Thymus (tissue), 11 donors: ENCODE results near the gene LRRFIP2. TPM values are rescaled to one million over a fixed set of nuclear protein-coding genes. Genes with fewer than 3 reads are reported as not detected.

Experiments used
- DNase-seq, 9 donors: peaks; one replicate each; pipeline ENCODE4 v3.0.0-alpha.2; 2013; ENCODE audit warnings: low spot score in 9 of 9, low read depth in 6 of 9, missing footprints in 1 of 9
- H3K27ac ChIP-seq, 2 donors: one replicate each; pipeline ENCODE4 v1.5.1; 2013; ENCODE audit warnings: control low read depth in 1 of 2, low read depth in 1 of 2, low read length in 1 of 2, mild to moderate bottlenecking in 1 of 2, moderate library complexity in 1 of 2
- H3K27me3 ChIP-seq, 2 donors: one replicate each; pipeline ENCODE4 v1.5.1; 2013; ENCODE audit warnings: low read length in 1 of 2; ENCODE audit not compliant: control insufficient read depth in 2 of 2, insufficient read depth in 1 of 2
- H3K36me3 ChIP-seq, 2 donors: one replicate each; pipeline ENCODE4 v1.5.1; 2013; ENCODE audit warnings: low read length in 1 of 2, mild to moderate bottlenecking in 1 of 2, moderate library complexity in 1 of 2; ENCODE audit not compliant: control insufficient read depth in 2 of 2, insufficient read depth in 2 of 2
- H3K4me1 ChIP-seq, 2 donors: one replicate each; pipeline ENCODE4 v1.5.1; 2013; ENCODE audit warnings: low read length in 2 of 2; ENCODE audit not compliant: control insufficient read depth in 2 of 2, insufficient read depth in 2 of 2
- H3K4me3 ChIP-seq, 2 donors: one replicate each; pipeline ENCODE4 v1.5.1; 2013; ENCODE audit warnings: low read length in 2 of 2, control low read depth in 1 of 2, mild to moderate bottlenecking in 1 of 2
- H3K9me3 ChIP-seq, 2 donors: one replicate each; pipeline ENCODE4 v1.5.1; 2013; ENCODE audit warnings: low read length in 1 of 2, mild to moderate bottlenecking in 1 of 2; ENCODE audit not compliant: control insufficient read depth in 2 of 2, insufficient read depth in 1 of 2
- WGBS: extraction: QIAGEN DNeasy Blood & Tissue Kit; methylation state at CpG from one replicate; pipeline ENCODE4 v1.1.7; 2013; 5-methylcytosine and 5-hydroxymethylcytosine counted together
- polyA plus RNA-seq: library from polyadenylated mRNA; stranded (reverse); fragments of 200-250 nt; gene quantifications from one replicate; pipeline ENCODE4 v1.2.3, GENCODE V29; 2013
- total RNA-seq: library from RNA; stranded (reverse); fragments of 120-200 nt; gene quantifications from one replicate; pipeline ENCODE4 v1.2.4, GENCODE V29; 2013
- donor health status: healthy.

Gene LRRFIP2
- total and polyA plus RNA-seq, 2 donors, result 23.5 to 33.6 TPM

DNA sequence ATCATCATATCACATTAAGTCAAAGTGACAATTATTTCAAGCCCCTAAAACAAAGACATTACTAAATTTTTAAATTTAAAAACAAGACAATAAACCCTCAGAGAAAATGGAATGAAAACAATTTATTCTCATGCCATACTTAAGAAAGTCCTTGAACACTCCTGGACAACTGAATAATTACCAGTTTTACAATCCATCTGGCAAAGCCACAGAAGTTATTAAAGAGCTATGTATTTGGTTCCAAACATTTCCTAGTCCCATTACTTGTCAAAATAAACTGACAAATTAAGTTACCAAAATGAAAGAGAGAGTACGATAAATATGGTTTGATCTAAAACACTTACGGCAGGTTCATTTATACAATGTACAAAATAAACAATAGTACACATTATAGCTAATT lies 63.2 kb downstream of the LRRFIP2 start:
- H3K27me3 ChIP-seq, result no peaks in the 10 kb centered on the region
- H3K4me1 ChIP-seq, result no peaks in the 10 kb centered on the region
- no peaks in the 10 kb centered on the region for H3K9me3 ChIP-seq
- H3K27ac ChIP-seq, result no peak overlapping the region
- 96% methylated on average over 2 of the region's 2 CpGs for WGBS
- no peak for DNase-seq
- no peak overlapping the region for H3K4me3 ChIP-seq
- peaks cover 0 to 3% of the 10 kb centered on the region in 2 donors for H3K36me3 ChIP-seq

- Histone ChIP-seq H3K27me3 (no peaks in the 10 kb centered on the region), H3K4me3 (no peak overlapping the region), H3K9me3 (no peaks in the 10 kb centered on the region), H3K27ac (no peak overlapping the region), H3K36me3 (no peaks in the 10 kb centered on the region), H3K4me1 (no peaks in the 10 kb centered on the region)
- WGBS, result 98% methylated on average over 2 of the region's 2 CpGs
- DNase-seq, result no peak
Observed at GRCh38 chr3:37107846-37108245, 66.5 kb downstream of the LRRFIP2 start.

DNA sequence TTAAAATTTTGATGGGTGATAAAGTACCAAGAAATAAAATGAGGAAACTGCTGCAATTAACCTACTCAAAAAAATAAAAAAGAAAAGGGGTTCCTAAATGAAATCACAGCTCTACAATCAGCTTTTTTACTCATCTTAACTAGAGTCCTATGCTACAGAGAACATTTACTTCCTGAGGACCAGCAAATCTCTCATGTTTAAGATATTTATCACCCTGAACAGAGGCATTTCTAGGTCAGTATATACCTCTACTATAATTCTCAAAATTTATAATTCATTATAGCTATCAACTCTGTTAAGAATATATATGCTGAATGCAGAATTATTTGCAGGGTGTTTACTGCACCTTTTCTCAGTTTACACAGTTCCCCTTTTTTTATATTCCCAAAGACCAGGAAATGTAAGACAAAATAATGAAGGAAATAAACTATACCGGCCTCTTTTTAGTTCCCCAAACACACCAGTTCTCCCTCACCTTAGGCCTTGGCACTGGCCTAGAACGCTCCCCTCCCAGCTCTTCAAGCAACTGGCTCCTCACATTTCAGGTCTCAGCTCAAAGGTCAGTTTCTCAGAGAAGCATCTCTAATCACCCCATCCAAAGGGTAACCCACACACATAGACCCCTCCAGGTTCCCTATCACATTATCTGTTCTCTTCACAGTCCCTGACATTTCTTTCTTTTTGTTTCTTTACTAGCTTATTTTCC lies 71.1 kb downstream of the LRRFIP2 start:
- DNase-seq, result no peak
- Histone ChIP-seq H3K27me3 (no peaks in the 10 kb centered on the region), H3K27ac (no peak overlapping the region), H3K36me3 (no peaks in the 10 kb centered on the region), H3K4me1 (no peaks in the 10 kb centered on the region), H3K9me3 (no peaks in the 10 kb centered on the region), H3K4me3 (no peak overlapping the region)
- WGBS, result 56% methylated on average over 2 of the region's 2 CpGs

DNA sequence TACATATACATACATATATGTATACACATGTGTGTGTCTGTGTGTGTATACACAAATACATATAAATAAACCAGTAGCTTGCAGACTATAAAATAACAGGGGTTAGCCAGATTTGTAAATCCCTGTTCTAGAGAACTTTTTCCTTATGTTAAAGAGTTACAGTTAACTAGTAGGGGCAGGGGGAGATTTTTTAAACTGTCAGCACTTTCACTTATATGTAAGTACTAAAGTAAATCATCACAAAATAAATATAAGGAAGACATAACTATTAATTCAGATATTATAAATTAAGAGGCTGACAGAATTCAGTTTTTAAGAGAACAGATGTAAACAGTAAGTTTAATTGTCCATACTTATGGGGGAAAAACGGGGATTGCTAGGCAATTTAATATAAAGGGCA lies 74.0 kb downstream of the LRRFIP2 start:
- H3K27me3 ChIP-seq, result no peaks in the 10 kb centered on the region
- no peaks in the 10 kb centered on the region for H3K9me3 ChIP-seq
- H3K4me3 ChIP-seq, result no peak overlapping the region
- no peaks in the 10 kb centered on the region for H3K4me1 ChIP-seq
- H3K27ac ChIP-seq, result no peak overlapping the region
- 96% methylated on average over 1 of the region's 1 CpG for WGBS
- DNase-seq, result no peak
- no peaks in the 10 kb centered on the region for H3K36me3 ChIP-seq

GRCh38 chr3:37099469-37099868 lies 74.9 kb downstream of the LRRFIP2 start:
- no peak for DNase-seq
- Histone ChIP-seq H3K27ac (no peak overlapping the region), H3K27me3 (no peaks in the 10 kb centered on the region), H3K9me3 (no peaks in the 10 kb centered on the region), H3K4me1 (no peaks in the 10 kb centered on the region), H3K36me3 (peaks cover 0 to 3% of the 10 kb centered on the region in 2 donors), H3K4me3 (no peak overlapping the region)

DNA sequence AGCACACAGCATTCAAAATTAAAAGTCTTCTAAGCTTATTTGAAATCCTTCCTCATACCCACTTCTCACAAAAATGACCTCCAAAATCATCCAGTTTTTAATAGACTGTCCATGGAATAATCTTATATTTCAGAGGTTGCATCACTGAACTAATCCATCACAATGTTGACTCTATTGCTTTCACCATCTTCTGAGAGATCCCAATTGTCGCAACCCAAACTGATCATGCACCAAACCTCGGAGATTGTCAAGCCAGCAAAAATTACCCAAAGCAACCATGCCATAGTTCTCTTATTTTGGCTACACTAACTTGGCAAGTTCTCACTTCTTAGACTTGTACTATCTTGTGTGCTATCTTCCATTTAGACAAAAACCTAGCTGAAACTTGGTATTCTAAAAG lies 75.5 kb downstream of the LRRFIP2 start:
- Histone ChIP-seq H3K36me3 (peaks cover 0 to 3% of the 10 kb centered on the region in 2 donors), H3K27ac (no peak overlapping the region), H3K4me3 (no peak overlapping the region), H3K9me3 (no peaks in the 10 kb centered on the region), H3K4me1 (no peaks in the 10 kb centered on the region), H3K27me3 (no peaks in the 10 kb centered on the region)
- DNase-seq, result no peak
- WGBS, result 95% methylated on average over 2 of the region's 2 CpGs

DNA sequence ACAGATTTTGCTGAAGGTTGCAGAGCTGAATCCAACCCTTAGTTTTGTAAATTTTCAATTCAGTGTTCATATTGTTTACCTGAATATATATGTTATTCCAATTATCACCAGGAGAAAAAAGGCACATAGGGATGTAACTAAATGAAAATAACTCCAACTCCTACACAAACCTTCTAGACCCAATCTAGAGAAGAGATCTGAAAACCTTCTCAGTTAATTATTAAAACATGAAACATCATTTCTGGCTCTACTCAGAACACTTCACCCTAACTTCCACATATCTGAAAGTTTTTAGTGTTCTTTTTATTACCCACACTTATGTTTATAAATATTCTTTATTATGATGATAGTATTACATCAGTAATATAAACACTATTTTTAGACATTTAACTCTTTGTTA lies 76.6 kb downstream of the LRRFIP2 start:
- H3K9me3 ChIP-seq, result no peaks in the 10 kb centered on the region
- H3K36me3 ChIP-seq, result peaks cover 0 to 3% of the 10 kb centered on the region in 2 donors
- no peak overlapping the region for H3K27ac ChIP-seq
- no peak overlapping the region for H3K4me3 ChIP-seq
- no peak for DNase-seq
- H3K4me1 ChIP-seq, result no peaks in the 10 kb centered on the region
- H3K27me3 ChIP-seq, result no peaks in the 10 kb centered on the region

DNA sequence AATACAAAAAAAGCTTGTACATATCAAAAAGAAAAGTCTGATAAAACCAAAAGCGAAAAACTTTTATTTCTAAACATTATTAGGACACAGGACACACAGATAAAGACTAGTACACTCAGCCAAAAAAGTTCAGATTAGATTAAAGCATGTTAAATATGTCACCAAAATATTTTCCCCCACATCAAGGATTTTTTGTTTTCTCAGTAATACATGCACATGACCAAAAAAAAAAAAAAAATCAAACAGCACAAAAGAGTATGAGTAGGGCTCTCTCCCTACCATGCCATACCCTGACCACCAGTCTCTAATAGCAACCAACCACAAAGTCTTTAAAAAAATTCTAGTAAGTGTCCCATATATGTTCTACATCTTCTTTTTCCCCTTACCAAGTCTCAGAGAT lies 77.4 kb downstream of the LRRFIP2 start:
- Histone ChIP-seq H3K27me3 (no peaks in the 10 kb centered on the region), H3K36me3 (peaks cover 0 to 3% of the 10 kb centered on the region in 2 donors), H3K27ac (no peak overlapping the region), H3K4me3 (no peak overlapping the region), H3K4me1 (no peaks in the 10 kb centered on the region), H3K9me3 (no peaks in the 10 kb centered on the region)
- DNase-seq, result no peak
- 97% methylated on average over 1 of the region's 1 CpG for WGBS

GRCh38 chr3:37096288-37096687 lies 78.1 kb downstream of the LRRFIP2 start:
- Histone ChIP-seq H3K4me1 (no peaks in the 10 kb centered on the region), H3K36me3 (peaks cover 1 to 3% of the 10 kb centered on the region in 2 donors), H3K4me3 (no peak overlapping the region), H3K27me3 (no peaks in the 10 kb centered on the region), H3K9me3 (no peaks in the 10 kb centered on the region), H3K27ac (no peak overlapping the region)
- 96% methylated on average over 1 of the region's 1 CpG for WGBS
- DNase-seq, result no peak
